GM19351 (cell line): ENCODE measurements around the gene VSIG2.

Source experiments
- ATAC-seq: cut with Tn5 transposase; IDR thresholded peaks from one replicate; pipeline ENCODE4 v1.9.1; 2021; ENCODE audit warnings: mild to moderate bottlenecking, moderate library complexity; ENCODE audit not compliant: unreplicated experiment

VSIG2 gene

DNA sequence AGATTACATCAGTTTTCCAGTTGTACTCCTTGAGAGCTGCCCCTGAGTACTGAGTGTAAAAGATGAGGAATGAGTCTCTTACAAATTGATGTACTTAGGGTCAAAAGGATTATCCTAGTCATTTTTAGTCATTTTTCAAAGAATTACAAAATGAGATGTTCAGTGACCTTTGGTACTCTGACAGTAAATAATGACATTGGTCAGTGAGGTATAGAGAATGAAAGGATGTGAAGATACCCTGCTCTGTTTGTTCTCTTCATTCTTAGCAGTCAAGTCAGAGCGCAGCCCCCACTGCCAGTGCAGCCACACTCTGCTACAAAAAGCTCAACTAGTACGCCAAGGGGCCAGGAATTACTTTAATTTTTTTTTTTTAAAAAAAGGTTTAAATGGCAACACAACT, 14.1 kb upstream of the VSIG2 start:
- ATAC-seq, result no peak

- peak; percentile 30 for ATAC-seq
Measured at GRCh38 chr11:124763156-124763947, 11.3 kb upstream of the VSIG2 start.

- ATAC-seq, result peak; percentile 6
Measured at GRCh38 chr11:124762624-124763155, 10.6 kb upstream of the VSIG2 start.

GRCh38 chr11:124762105-124762623, 10.1 kb upstream of the VSIG2 start, which contains the start of gene ESAM:
Gene ESAM, minus strand, starts transcription at chr11:124762290. Its CDS starts 136 bp downstream, at chr11:124762154.
- ATAC-seq, result peak; percentile 58

DNA sequence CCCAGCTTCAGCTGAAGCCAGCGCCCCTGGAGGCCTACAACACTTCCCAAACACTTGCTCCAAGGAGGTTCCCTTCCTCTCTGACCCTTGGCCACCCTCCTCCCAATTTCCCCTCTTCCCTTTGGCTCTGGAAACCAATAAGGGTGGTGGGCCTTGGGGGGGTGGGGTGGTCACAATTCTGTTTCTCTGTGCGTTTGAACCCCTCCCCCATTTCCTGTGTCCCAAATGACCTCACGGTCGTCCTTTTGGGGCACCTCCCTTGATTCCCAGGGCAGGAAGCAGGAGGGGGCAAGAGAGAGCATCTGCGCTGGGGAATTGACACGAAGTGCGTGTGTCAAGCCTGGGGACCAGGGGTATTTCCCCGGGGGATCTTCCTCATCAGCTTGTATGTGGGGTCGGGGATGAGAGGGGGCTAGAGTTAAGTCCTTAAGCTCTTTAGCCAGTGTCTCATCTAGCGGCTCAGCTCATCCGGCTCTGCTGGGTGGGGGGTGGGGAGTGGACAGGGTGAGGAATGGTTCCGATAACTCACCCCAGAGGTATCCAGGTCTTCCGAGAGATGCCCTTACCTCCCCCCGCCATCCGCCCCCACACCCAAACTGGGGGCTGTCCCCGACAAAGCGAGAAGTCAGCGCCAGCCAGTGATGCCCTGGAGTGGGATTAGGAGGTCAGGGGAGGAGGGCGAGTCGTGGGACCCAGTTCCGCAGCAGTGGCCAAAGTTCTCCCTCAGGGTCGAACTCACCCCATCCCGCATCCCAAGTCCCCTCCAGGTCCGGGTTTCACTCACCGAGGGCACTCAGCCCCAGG, 9.4 kb upstream of the VSIG2 start:
- ATAC-seq, result no peak

DNA sequence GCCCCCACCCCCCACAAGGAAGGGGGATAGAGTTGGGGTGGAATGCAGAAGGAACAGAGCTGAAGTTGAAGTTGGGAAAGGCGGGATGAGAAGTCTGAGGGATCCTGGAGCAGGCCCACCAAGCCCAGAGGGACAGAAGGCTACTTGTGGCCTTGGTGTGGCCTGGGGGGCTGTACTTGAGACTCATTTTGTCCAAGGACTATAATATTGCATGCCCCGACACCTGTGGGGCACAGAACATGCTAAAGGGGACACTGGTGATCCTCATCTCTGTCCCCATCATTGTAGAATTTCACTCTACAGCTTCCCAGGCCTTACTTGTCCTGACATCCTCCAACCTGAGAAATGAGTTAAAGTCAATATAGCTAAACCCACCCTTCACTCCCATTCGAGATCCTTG, 8.8 kb upstream of the VSIG2 start:
- no peak for ATAC-seq

- ATAC-seq, result peak; percentile 26
Measured at GRCh38 chr11:124760205-124760652, 8.2 kb upstream of the VSIG2 start.

DNA sequence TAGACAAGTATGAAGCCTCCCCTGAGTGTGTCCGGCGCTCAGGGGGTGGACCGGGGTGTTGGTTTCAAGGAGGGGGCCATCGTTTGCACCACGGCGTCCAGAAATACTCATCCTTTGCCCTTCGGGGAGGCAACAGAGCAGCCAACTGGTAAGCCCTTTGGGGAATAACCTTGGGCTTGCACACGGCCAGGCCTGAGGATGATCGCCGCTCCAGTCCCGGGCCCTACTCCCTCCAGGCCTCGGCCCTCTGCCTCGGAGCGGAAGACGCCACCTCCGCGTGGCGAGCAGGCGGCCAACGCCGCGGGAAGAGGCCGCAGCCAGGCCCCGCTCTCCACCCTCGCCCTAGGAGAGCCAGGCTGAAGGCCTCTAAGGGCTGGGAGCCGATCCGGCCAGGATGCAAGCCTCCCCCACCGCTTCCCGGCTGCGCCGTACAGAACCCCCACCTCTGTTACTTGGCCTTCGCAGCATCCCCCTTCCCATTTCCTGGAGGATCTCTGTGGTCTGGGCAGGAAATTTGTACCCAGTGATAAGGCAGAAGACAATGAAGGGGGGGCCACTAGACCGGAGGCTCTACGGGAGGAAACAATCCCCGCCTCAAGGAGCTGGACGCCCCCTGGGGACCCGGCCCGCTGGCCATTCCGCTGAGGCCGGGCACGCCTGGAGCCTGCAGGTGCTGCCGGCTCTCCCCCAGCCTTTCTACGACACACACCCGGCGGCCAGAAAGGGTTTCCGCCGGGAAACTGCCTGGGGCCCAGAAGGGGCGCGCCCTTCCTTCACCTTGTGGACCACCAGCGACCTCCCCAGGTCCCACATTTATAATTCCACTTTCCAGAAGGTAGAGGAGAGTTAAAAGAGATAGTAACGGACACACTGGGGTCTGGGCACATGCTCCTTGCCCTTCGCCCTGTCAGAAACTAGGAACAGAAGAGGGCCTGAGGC, 7.5 kb upstream of the VSIG2 start:
- ATAC-seq, result no peak

- peak; percentile 59 for ATAC-seq
Measured at GRCh38 chr11:124758355-124759265, 6.6 kb upstream of the VSIG2 start.

DNA sequence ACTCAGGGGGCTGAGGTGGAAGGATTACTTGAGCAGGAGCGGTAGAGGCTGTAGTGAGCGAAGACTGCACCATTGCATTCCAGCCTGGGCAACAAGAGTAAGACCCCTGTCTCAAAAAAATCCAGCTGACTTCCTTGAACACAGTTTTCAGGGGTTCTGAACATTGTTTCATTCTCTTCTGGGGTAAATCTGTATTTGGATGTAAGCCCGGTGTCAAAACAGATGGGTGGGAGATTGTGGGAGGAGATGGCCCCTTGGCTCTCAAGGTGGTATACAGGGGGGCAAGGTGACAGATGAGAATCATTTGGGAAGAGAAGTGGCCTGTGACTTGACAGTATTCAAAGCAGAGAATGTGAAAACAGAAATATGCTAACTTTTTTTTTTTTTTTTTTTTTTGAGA, 5.3 kb upstream of the VSIG2 start:
- no peak for ATAC-seq

GRCh38 chr11:124756753-124757227, 4.7 kb upstream of the VSIG2 start:
- no peak for ATAC-seq

- ATAC-seq, result no peak
Measured at GRCh38 chr11:124756033-124756752, 4.1 kb upstream of the VSIG2 start.

DNA sequence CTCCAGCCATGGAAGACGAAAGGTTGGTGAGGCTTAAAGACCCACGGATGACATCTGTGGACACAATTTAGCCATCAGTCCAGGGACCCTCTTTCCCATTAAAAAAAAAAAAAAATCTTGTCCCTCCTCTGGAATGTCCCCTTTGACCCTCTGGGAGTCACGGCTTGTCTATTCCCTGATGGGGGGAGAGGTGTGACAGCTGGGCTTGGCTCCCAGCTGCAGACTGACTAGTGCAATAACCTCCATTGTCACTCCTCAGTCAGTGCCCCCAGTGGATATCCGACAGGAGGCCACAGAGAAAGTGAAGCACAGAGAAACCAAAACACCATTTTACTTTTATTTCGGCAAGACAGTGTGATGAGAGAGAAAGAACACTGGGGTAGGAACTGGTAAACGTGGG, 2.7 kb upstream of the VSIG2 start:
- ATAC-seq, result no peak

- ATAC-seq, result no peak
Measured at GRCh38 chr11:124754309-124754708, 2.3 kb upstream of the VSIG2 start.

GRCh38 chr11:124753624-124754023, 1.6 kb upstream of the VSIG2 start:
- no peak for ATAC-seq

DNA sequence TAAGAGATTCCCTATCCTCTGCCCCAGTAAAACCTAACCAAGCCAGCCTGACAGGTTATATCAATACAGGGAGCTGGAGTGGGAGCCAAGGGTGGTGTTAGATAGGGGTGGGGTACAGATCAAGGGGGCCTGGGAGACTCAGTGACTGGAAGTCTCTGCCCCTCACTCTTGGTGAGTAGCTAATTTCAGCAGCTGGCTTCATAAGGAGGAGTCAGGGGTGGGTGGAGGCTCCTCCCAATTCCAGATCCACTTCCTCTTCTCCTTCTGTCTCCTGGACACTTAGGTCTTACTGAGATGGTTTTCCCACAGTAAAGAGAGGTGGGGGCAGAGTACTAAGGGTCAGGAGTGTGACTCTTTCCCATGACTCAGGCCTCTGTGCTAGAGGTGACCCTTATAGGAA, 1.1 kb upstream of the VSIG2 start:
- ATAC-seq, result no peak

- no peak for ATAC-seq
Measured at GRCh38 chr11:124752471-124753102, 532 bp upstream of the VSIG2 start.

GRCh38 chr11:124751391-124751740, 689 bp downstream of the VSIG2 start:
- no peak for ATAC-seq
